SK-MEL-5 (cell line): Measurements from ENCODE around the gene PRRG2. TPM values are rescaled to one million over a fixed set of nuclear protein-coding genes. Genes with fewer than 3 reads are reported as not detected.

Experiments
- DNase-seq: peaks from one replicate; pipeline ENCODE4 v3.0.0-alpha.2; 2016; ENCODE audit warnings: low read depth, low spot score
- in situ Hi-C: cut with HindIII; loops from 2 replicates; pipeline ENCODE4 v1.10.0; 2016; ENCODE audit warnings: low sequenced_read_pairs, high pct_unique_total_duplicates, low pct_unique_long_range_greater_than_20kb
- total RNA-seq: library from RNA; depleted of rRNA; stranded (reverse); fragments of >200 nt; shearing (Covaris generic); gene quantifications from 2 replicates; pipeline ENCODE4 v1.2.3, GENCODE V29; 2014

The PRRG2 gene
- total RNA-seq, 1 experiment from 2014 or later: 6.8 TPM

GRCh38 chr19:49555600-49556411, 25.3 kb upstream of the PRRG2 start:
- peak; percentile 39 for DNase-seq
- in situ Hi-C loops: no loop called here

DNA sequence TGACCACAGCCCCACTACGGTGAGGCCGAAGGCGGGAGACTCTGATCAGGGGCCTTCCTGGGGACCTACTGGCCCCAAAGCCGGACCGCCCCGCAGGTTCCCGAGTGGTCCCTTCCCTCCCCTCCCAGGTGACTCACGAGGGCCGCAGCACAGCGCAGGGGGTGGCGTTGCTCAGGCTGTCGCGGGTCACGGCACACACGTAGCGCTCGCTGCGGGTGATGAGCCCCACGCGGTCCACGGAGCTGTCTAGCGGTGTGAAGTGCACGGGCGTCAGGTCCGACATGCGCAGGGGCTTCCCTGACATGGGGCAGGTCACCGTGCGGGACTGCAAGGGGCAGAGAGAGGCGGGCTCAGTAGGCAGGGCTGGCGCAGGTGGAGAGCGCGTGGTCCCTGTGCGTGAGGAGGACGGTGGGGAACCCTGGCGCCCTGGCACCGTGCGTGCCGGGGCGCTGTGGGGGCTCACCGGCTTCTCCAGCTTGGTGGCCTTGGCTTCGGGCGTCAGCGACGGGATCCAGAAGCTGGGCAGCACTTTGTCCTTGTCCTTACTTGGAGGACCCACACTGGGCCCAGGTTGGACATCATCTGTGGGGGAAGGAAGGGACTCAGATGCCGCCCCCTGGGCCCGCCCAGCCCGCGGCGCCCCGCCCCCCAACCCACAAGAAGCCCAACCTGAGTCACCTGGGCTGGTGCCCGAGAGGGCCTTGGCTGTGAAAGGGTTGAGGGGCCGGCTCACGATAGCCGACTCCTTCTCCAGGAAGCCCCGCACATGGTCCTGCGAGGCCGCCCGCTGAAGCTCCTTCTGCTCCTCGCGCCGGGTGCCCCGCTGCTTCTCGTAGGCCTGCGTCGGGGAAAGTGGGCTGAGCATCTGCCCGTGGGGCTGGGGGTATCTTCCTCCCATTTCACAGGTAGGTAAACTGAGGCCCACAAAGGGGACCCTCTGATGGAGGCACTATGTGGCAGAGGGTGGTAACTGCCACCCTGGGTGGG, 24.4 kb upstream of the PRRG2 start:
- no peak for DNase-seq
- in situ Hi-C loops: no loop called here

GRCh38 chr19:49557641-49558325, 23.3 kb upstream of the PRRG2 start:
- in situ Hi-C loops: no loop called here
- DNase-seq: no peak

DNA sequence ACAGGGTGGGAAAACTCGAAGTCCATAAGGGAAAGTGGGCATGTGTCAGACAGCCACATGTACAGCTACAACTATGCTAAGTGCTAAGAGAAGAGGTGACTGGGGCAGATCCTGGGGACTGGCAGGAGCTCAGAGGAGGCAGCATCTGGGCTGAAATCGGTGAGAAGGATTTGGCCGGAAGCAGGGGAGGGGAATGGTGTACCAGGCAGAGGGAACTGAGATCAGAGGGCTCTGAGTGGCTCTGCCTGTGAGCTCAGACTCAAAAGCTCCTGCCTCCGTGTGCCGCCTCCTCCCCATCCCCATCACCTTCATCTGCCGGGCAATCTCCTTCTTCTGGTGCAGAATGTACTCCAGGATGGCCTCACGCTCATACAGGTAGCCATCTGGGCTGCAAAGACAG, 22.5 kb upstream of the PRRG2 start:
- in situ Hi-C loops: no loop called here
- no peak for DNase-seq

GRCh38 chr19:49559443-49559842, 21.7 kb upstream of the PRRG2 start:
- DNase-seq: no peak
- in situ Hi-C loops: no loop called here

DNA sequence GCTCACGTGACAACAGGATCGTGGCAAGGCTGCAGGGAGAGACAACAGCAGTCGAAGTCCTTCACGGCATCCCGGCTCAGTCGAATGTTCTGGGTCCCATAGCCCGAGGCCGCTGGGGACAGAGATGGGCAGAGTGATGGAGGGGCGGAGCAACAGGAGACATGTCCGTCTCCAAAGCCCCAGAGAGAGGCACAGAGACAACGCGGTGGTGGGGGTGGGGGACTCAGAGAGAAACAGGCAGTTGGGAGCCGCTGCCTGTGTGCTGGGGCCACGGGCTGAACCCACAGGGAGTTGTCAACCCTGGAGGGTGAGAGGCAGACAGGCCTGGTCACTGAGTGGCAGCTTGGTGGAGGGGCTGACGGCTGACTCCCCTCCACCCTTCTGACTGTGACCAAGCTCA, 21.2 kb upstream of the PRRG2 start:
- in situ Hi-C loops: no loop called here
- no peak for DNase-seq

DNA sequence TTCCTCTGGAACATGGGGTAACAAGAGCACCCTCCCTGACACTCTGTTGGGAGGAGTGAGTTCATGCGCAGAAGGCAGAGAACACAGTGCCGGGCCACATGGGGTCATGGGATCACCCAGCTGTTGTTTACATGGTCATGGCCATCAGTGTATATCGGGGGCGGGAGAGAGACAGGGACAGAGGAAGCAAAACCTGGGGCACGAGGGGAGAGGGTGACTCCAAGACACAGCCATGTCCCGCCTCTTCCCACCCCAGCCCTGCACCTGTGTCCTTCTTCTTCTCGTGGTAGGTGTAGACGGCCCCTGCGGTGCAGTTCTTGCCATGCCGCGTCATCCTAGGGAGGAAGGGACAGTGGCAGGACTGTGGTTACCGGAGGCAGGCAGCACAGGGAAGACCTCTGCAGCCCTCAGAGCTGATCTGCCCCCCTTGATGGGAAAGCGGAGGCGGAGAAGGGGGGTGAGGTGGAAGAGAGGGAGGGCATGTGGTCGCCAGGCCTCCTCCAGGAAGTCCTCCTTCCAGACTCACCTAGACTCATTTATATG, 20.7 kb upstream of the PRRG2 start:
- in situ Hi-C loops: no loop called here

DNA sequence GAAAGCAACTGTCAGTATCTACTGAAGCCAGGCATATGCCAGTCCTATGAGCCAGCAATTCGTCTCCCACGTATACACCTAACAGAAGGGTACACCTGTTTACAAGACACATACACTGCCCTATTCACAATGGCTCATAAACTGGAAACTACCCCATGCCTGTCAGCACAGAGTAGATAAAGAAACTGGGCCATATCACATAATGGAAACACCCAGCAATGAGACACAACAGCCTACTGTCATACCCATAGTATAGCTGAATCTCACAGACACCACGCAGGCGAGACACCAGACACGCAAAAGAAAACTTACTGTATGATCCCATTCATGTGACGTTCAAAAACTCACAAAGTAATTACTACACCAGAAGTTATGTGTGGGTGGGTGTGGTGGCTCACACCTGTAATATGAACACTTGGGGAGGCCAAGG, 16.5 kb upstream of the PRRG2 start:
- in situ Hi-C loops: no loop called here
- DNase-seq: no peak

More for the DNA sequence above, 20.7 kb upstream of the PRRG2 start:
- DNase-seq: no peak

GRCh38 chr19:49565261-49565660, 15.9 kb upstream of the PRRG2 start:
- no peak for DNase-seq
- in situ Hi-C loops: no loop called here

- DNase-seq: no peak
- in situ Hi-C loops: no loop called here
These were observed 14.8 kb upstream of the PRRG2 start for GRCh38 chr19:49566302-49566701.

- in situ Hi-C loops: no loop called here
- DNase-seq: no peak
These were observed 13.2 kb upstream of the PRRG2 start for GRCh38 chr19:49567861-49568441.

DNA sequence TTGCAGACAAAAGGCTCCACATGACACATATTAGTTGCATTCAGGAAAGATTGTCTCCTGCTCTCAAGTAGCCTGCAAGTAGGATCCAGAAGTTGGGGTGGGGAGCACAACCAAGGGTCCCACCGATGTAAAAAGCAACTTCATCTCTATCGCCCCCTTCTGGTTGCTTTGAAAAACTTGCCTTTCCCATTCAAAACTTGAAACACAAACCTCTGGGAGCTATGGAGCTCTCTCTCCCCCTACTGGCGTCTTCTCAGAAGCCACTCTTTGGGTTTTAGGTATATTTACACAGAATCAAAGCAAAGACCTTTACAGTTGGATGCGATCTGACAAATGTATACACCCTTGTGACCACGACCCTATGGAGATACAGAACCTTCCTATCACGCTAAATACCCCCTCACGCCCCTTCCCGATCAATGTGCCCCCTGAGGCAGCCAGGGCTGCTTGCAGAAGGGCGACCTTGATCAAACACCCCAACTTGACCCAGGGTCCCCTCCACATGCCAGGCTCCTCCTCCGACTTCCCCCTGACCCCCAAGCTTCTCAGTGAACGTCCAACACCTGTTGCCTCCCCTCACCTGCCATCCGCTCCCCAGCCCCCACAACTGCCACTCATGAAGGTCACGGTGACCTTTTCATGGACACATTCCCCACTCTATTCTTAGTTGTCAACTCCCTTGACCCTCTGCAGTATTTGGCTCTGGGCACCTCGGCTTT, 10.8 kb upstream of the PRRG2 start:
- in situ Hi-C loops: no loop called here
- DNase-seq: peak; percentile 91

GRCh38 chr19:49570997-49571676, 10.0 kb upstream of the PRRG2 start:
- in situ Hi-C loops: no loop called here
- DNase-seq: peak; percentile 20

GRCh38 chr19:49573009-49573408, 8.1 kb upstream of the PRRG2 start:
- in situ Hi-C loops: no loop called here
- no peak for DNase-seq

DNA sequence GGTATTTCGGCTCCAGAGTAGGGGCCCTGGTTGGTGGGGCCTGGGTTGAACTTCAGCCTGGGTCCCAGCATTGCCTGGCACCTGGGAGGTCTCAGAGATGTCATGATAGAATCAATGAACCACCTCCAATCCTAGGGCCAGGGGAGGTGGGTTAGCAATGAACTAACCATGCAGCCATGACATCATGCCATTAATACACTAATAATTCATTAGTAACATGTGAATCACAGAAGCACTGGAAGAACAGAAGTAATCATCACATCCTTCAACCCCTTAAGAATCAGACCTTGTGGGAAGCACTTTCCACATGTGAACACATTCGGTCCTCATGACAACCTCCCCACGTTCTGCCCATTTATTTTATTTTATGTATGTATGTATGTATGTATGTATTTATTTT, 7.7 kb upstream of the PRRG2 start:
- in situ Hi-C loops: no loop called here
- DNase-seq: no peak

GRCh38 chr19:49574206-49574755, 6.8 kb upstream of the PRRG2 start:
- no peak for DNase-seq
- in situ Hi-C loops: no loop called here
